ENCODE data around the gene ULK1. TPM values are rescaled to one million over a fixed set of nuclear protein-coding genes. Genes with fewer than 3 reads are reported as not detected.
A peak's percentile ranks its signal among the peaks of the same experiment; 100 is the strongest.

Gene ULK1
- total and polyA plus RNA-seq, 2 of the 13 experiments (the other 11 are each of a cell fraction or from before 2014, with no cell fraction given), result 2.8 to 10.1 TPM

GRCh38 chr12:131933387-131933786 is 39.0 kb downstream of the ULK1 start:
- intact Hi-C loops (cut with micrococcal nuclease; ENCODE audit: unreplicated experiment) (no loop called here), in situ Hi-C loops (cut with HindIII; ENCODE audit: extremely low pct_ligation_motif_present, low pct_unique_long_range_greater_than_20kb) (no loop called here)
- Histone ChIP-seq H3K36me3 (replicated peaks in 1 of 2; ENCODE audit: control insufficient read depth in 1 of 2, insufficient read depth in 2 of 2, low read length in 2 of 2) (peaks cover 18 to 39% of the 10 kb centered on the region in 2 experiments), H3K4me3 (replicated peaks in 1 of 3; ENCODE audit: insufficient read depth in 1 of 3, low read depth in 2 of 3, low read length in 3 of 3) (no peak overlapping the region), H2AFZ (ENCODE audit: low read length) (no peak overlapping the region), H3K27ac (ENCODE audit: extremely low read length, insufficient read depth, low read length) (no peak overlapping the region), H3K9ac (ENCODE audit: insufficient read depth, low read depth, low read length) (no peak overlapping the region), H3K79me2 (ENCODE audit: insufficient read depth, low read length) (peaks cover 16% of the 10 kb centered on the region), H3K4me1 (ENCODE audit: insufficient read depth, low read length) (peaks cover 12% of the 10 kb centered on the region), H4K20me1 (ENCODE audit: insufficient read depth, low read length) (peaks cover 2% of the 10 kb centered on the region; the same call in 1 of the 2 replicates), H3K9me3 (ENCODE audit: low read length) (no peaks in the 10 kb centered on the region), H3K4me2 (ENCODE audit: low read depth, low read length) (no peak overlapping the region), H3K27me3 (ENCODE audit: control insufficient read depth in 1 of 2, insufficient read depth in 2 of 2, low read length in 2 of 2) (no peaks in the 10 kb centered on the region)
- TSS peak; percentile 17 for BruUV-seq (replicated peaks)
- no peak for ATAC-seq
- TF ChIP-seq ZC3H4 (CRISPR knock-in tag; IDR thresholded peaks at IDR 0.05; ENCODE audit: borderline replicate concordance), result no peak
- no peak for TF ChIP-seq AGO1 (IDR thresholded peaks at IDR 0.05; ENCODE audit: low read depth, low read length, poor library complexity, severe bottlenecking)
- no peak for TF ChIP-seq NCOA2 (CRISPR knock-in tag; IDR thresholded peaks at IDR 0.05)
- no peak for TF ChIP-seq ZBTB14 (CRISPR knock-in tag; IDR thresholded peaks at IDR 0.05)
- no peak for TF ChIP-seq CEBPG (CRISPR knock-in tag; IDR thresholded peaks at IDR 0.05)
- TF ChIP-seq YEATS2 (CRISPR knock-in tag; IDR thresholded peaks at IDR 0.05; ENCODE audit: borderline replicate concordance), result no peak
- TF ChIP-seq ZNF18 (CRISPR knock-in tag; IDR thresholded peaks at IDR 0.05; ENCODE audit: insufficient replicate concordance), result no peak
- WGBS (ENCODE audit: low lambda C conversion rate), result 99% methylated on average over 8 of the region's 8 CpGs
- POLR2A ChIA-PET, result no interaction called here
- FAIRE-seq, result no peak
- CTCF ChIA-PET (ENCODE audit: low intra/inter-chr PET ratio, low total read pairs), result no interaction called here
- no peak for DNase-seq (ENCODE audit: low spot score)

Measured in HepG2 (cell line).